Stimulated activated naive B cell treated with anti-CD40 and anti-IgM and Interleukin-4, amounts not matched to agents 10 μg/mL and 1 μg/mL and 100 μg/mL, for 72 hours (primary cell): ENCODE measurements around the gene CDC42BPG.
A peak's percentile ranks its signal among the peaks of the same experiment; 100 is the strongest.

Source experiments
- ATAC-seq, 2 donors: fragments of 150-1000 bp; cut with Tn5 transposase; replicated peaks; 2 replicates each; pipeline ENCODE4 v1.10.0; 2021; ENCODE audit warnings: moderate library complexity in 1 of 2
- DNase-seq: peaks from one replicate; pipeline ENCODE4 v3.0.0; 2021
- H3K27ac Mint-ChIP-seq: one replicate; pipeline ENCODE4 v1.8.0; 2022; ENCODE audit warnings: mild to moderate bottlenecking, mixed read lengths
- H3K27me3 Mint-ChIP-seq, 2 donors: one replicate each; pipeline ENCODE4 v1.8.0; 2022; ENCODE audit warnings: mixed read lengths in 2 of 2
- H3K36me3 Mint-ChIP-seq, 2 donors: one replicate each; pipeline ENCODE4 v1.8.0; 2022; ENCODE audit warnings: mixed read lengths in 2 of 2, mild to moderate bottlenecking in 1 of 2
- H3K4me1 Mint-ChIP-seq, 2 donors: one replicate each; pipeline ENCODE4 v1.8.0; 2022; ENCODE audit warnings: mixed read lengths in 2 of 2, mild to moderate bottlenecking in 1 of 2
- H3K4me3 Mint-ChIP-seq, 2 donors: one replicate each; pipeline ENCODE4 v1.8.0; 2022; ENCODE audit warnings: mild to moderate bottlenecking in 2 of 2, mixed read lengths in 2 of 2, moderate library complexity in 1 of 2
- H3K9me3 Mint-ChIP-seq, 2 donors: one replicate each; pipeline ENCODE4 v1.8.0; 2022; ENCODE audit warnings: mixed read lengths in 2 of 2, mild to moderate bottlenecking in 1 of 2

CDC42BPG gene

DNA sequence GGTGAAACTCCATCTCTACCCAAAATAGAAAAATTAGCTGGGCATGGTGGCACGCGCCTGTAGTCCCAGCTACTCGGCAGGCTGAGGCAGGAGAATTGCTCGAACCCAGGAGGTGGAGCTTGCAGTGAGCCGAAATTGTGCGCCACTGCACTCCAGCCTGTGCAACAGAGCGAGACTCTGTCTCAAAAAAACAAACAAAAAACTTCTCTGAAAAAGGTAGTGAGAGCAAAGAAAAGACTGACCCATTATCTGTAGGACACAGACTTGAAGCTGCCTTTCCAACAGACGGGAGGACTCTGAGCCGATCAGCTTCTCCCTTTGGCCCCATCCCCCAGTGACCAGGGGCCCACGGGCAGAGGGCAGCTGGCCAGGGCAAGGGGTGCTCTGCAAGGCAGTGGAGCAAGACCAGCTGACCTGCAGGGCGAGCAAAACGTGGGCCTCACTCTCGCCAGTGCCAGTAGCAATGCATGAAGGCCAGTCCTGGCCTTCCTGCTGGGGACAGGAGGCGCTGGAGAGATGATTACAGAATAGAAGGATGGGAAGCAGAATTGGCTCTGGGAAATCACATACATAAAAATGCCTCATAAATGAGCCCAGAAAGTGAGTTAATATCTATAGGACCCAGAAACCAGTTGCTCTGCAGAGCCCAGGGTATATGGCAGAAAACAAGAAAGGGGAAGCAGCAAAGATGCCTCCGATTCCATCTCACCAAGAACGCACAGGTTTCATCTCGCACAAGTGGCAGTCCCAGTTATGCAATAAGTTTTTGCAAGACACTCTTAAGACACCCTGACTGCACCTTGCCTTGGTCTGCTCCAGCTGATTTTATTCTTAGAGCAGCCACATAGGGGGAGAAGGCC is 31.1 kb upstream of the CDC42BPG start:
- H3K27ac Mint-ChIP-seq: peak overlapping the region; percentile 34
- peak overlapping the region; percentile 94 to 98 for H3K4me3 Mint-ChIP-seq
- peaks cover 68 to 91% of the 10 kb centered on the region in 2 donors for H3K4me1 Mint-ChIP-seq
- no peak for ATAC-seq
- no peak for DNase-seq
- no peaks in the 10 kb centered on the region for H3K9me3 Mint-ChIP-seq
- no peaks in the 10 kb centered on the region for H3K27me3 Mint-ChIP-seq
- peaks cover 47 to 65% of the 10 kb centered on the region in 2 donors for H3K36me3 Mint-ChIP-seq

DNA sequence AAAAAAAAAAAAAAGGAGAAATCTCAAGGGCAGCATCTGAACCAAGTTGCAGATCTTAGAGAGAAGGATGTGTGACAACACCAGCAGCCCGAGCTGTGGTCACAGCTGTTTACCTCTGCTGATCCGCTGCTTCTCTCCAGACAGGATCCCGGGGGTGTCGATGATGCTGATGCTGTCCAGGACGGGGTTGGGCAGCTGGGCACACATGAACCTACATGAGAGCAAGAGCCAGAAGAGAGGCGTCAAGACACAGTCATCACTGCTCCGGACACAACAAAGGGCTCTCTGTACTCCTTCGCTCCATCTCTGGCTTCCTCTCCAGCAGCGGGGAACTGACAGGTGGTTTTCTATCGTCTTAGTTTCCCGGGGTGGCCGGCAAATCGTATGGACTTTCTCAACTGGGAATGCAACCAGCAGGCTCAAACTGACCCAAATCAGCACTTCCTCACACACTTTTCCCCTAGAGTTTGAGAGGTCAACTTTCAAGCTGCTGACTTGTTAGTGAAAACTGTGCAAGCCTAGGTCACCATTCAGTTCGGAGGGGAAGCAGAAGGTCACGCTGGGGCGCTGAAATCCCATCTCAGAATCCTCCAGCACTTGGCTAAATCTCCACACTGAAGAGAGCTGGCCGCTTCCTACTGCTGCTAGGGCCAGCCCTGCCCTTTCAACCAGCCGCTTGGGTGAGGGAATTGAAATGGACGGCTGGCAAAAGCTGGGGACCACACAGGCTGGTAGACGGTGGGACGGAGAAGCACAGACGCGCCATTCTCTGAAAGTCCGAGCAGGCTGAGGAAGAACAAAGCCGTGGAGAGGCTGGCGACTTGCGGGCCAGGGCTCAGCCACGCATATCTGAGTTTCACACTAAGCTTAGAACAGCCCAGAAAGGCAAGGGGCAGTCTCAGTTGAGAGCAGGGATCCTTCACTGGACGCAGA is 30.1 kb upstream of the CDC42BPG start:
- Mint-ChIP-seq H3K27ac (peak overlapping the region; percentile 1), H3K4me3 (peak overlapping the region; percentile 94 to 98), H3K27me3 (no peaks in the 10 kb centered on the region), H3K9me3 (no peaks in the 10 kb centered on the region), H3K4me1 (peaks cover 66 to 91% of the 10 kb centered on the region in 2 donors), H3K36me3 (peaks cover 54 to 65% of the 10 kb centered on the region in 2 donors)
- DNase-seq (no peak), ATAC-seq (no peak)

DNA sequence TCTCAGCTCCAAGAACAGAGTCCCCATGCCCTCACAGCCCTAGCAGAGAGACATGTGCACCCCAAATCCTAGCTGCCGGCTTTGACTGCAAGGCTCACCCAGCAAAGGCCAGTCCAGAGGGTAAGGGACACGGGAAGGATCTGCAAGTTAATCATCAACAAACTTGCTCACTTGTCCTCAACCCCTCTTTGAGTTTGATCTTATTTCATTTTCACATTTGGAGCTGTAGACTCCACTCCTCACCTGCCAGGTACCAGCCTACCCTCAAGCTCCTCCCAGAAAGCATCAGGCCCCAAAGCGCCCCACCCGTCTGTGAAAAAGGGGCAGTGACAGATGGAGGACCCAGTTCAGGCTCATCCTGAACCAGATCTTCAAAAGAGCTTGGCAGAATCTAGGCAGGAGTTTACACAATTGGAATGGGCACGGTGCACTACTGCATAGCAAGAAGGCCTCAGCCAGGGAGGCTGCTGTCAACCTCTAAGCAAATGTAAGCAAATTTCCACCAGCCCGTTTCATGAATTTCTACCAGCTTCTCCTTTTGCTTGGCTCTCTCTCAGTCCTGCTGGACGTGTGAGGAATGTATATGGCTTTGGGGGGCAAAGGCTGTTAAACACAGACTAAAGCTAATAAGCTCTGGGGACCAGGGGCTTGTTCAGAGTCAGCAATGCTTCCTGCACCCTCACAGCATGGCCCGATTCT is 28.5 kb upstream of the CDC42BPG start:
- Mint-ChIP-seq H3K27me3 (no peaks in the 10 kb centered on the region), H3K4me1 (peaks cover 74 to 96% of the 10 kb centered on the region in 2 donors), H3K4me3 (peak overlapping the region; percentile 56 to 66), H3K9me3 (no peaks in the 10 kb centered on the region), H3K27ac (peak overlapping the region; percentile 44), H3K36me3 (peaks cover 63 to 74% of the 10 kb centered on the region in 2 donors)
- ATAC-seq (no peak), DNase-seq (no peak)

DNA sequence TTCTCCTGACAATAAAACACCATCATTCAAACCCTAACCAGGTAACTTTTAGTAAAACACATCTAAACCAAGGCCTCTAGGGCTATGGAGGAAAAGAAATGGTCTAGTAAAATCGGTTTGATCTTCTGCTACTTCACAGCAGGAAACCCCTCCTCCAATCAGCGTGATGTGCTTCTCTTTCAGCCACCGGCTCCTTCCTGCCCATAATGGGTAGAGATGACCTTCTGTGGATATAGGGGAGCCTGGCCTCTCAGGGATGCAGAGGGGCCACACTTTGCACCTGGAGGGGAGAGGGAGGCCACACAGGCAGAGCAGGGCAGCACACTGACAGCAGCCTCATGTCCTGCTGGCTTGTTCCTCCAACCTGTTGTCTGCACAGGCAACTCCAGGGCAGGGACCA is 27.0 kb upstream of the CDC42BPG start:
- H3K9me3 Mint-ChIP-seq: no peaks in the 10 kb centered on the region
- H3K4me1 Mint-ChIP-seq: peaks cover 74 to 93% of the 10 kb centered on the region in 2 donors
- H3K27me3 Mint-ChIP-seq: no peaks in the 10 kb centered on the region
- ATAC-seq: no peak
- H3K27ac Mint-ChIP-seq: peak overlapping the region; percentile 83
- H3K4me3 Mint-ChIP-seq: peak overlapping the region; percentile 75 to 76
- no peak for DNase-seq
- H3K36me3 Mint-ChIP-seq: peaks cover 59 to 69% of the 10 kb centered on the region in 2 donors

DNA sequence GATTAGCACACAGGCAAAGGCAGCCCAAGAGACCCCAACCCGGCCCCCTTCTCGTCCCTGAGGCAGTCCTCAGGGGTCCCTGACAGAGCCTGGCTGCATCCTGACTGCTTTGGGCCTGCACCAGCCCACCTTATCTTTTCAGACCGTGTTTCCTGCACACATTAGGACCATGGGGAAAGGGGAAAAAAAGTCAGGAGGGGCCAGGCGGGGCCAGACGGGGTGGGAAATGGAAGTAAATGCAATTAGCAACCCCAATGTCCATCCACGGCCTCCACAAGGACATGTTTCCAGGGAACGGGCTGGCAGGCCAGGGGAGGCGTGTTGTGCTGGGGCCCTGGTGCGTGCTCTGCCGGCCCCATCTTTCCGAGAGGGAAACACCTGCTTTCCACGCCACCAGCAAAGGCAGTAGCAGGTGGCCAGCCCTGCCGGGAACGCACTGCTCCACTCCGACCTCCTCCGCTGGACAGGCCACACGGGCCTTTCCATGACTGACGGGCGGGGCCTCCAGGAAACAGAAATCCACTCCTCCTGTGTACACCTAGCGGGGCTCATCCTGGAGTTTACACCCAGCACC is 26.5 kb upstream of the CDC42BPG start:
- Mint-ChIP-seq H3K4me1 (peaks cover 74 to 93% of the 10 kb centered on the region in 2 donors), H3K36me3 (peaks cover 61 to 69% of the 10 kb centered on the region in 2 donors), H3K27me3 (no peaks in the 10 kb centered on the region), H3K9me3 (peaks cover 0 to 2% of the 10 kb centered on the region in 2 donors), H3K4me3 (peak overlapping the region; percentile 75 to 76), H3K27ac (peak overlapping the region; percentile 83)
- no peak for ATAC-seq
- no peak for DNase-seq

DNA sequence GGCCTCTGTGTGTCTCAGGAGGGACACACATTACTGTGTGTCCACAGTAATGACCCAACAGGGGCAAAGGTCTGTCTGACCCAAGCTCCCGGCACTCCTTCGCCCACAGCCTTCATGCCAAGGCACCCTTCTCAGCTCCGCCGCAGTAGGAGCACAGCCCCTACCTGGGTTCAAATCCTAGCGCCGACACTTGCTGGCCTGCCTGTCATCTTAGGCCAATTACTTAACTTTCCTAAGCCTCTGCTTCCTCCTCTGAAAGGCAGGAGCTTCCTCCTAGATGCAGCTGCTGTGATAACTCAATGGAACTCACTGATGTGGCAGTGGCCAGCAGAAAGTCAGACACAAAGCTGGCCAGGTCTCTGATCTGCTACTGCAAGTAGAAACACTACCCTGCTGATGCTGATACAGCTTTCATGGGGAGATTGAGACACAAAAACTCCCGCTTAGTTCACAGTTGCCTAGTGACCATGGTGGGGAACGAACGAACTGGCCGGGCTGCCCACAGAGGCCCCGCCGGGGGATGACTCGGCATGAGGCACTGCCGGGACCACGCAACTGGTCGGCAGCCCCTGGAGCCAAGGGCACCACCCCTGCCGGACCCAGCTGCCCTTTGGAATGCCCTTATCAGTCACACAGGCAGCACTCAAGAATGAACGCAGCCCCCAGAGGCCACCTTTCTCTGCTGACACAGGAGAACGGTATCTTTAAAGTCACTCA is 25.9 kb upstream of the CDC42BPG start:
- Mint-ChIP-seq H3K27ac (peak overlapping the region; percentile 89), H3K27me3 (no peaks in the 10 kb centered on the region), H3K9me3 (peaks cover 0 to 2% of the 10 kb centered on the region in 2 donors), H3K4me1 (peaks cover 75 to 93% of the 10 kb centered on the region in 2 donors), H3K4me3 (peak overlapping the region; percentile 75 to 76), H3K36me3 (peaks cover 58 to 65% of the 10 kb centered on the region in 2 donors)
- DNase-seq (no peak), ATAC-seq (no peak)

DNA sequence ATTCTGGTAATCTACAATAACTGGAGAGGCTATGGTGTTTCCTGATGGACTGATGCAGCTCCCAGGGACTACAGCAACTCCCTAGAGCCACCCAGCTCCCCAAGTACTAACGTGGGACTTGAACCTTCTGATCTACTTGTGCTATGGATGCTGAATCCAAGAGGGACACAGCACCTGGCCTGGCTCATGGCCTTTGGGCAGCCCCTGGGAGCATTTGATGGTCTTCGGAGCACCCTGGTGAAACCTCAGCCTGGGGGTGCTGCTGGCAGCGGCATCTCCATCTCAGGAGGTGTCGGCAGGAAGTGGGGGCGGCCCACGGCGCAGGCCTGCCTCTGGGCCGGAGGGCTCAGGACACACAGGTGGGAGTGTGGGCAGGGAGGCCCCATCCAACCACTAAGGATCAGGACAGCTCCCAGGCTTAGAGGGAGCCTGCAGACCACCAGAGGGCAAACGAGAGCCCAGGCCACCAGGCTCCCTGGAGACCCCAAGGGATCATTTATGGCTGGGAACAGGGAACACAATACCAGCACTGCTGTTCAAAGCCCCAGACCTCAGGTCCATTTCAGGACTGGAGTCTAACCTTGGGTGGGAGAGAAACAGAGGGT is 25.2 kb upstream of the CDC42BPG start:
- peak overlapping the region; percentile 57 to 75 for H3K4me3 Mint-ChIP-seq
- peaks cover 0 to 2% of the 10 kb centered on the region in 2 donors for H3K9me3 Mint-ChIP-seq
- peaks cover 53 to 61% of the 10 kb centered on the region in 2 donors for H3K36me3 Mint-ChIP-seq
- no peak for ATAC-seq
- peak overlapping the region; percentile 89 for H3K27ac Mint-ChIP-seq
- no peaks in the 10 kb centered on the region for H3K27me3 Mint-ChIP-seq
- peaks cover 74 to 93% of the 10 kb centered on the region in 2 donors for H3K4me1 Mint-ChIP-seq
- DNase-seq: no peak

DNA sequence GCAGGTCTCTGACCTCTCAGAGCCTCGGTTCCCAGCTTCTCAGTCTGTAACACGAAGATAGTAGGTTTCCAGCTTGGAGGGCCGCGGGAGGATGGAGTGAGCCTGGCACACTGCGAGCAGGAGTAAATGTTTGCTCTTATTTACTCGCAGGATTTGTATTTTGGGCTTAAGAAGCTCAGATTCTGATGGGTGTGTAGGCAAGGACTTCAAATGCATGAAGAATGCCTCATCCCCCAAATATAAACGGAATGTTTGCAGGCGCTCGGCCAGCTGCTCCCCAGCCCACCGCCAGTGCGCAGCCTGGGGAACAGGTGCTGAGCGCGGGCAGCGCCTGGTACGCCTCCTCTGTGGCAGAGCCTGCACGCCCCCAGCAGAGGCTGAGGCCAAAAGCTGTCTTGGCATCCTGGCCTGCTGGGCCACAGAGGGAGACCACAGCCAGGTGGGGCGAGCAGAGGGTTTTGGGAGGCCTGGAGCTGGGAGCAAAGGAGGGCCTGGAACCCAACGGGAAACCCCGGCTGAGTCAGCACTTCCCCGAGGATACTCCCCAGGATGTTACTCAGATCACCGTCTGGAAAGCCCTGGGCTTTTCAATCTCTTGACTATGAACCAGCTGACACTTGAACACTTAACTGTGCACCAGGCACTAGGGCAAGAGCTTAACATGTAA is 24.6 kb upstream of the CDC42BPG start:
- no peak for ATAC-seq
- no peak for DNase-seq
- H3K36me3 Mint-ChIP-seq: peaks cover 49 to 55% of the 10 kb centered on the region in 2 donors
- no peaks in the 10 kb centered on the region for H3K27me3 Mint-ChIP-seq
- peaks cover 0 to 2% of the 10 kb centered on the region in 2 donors for H3K9me3 Mint-ChIP-seq
- H3K27ac Mint-ChIP-seq: peak overlapping the region; percentile 80
- peak overlapping the region; percentile 49 to 75 for H3K4me3 Mint-ChIP-seq
- peaks cover 74 to 93% of the 10 kb centered on the region in 2 donors for H3K4me1 Mint-ChIP-seq

DNA sequence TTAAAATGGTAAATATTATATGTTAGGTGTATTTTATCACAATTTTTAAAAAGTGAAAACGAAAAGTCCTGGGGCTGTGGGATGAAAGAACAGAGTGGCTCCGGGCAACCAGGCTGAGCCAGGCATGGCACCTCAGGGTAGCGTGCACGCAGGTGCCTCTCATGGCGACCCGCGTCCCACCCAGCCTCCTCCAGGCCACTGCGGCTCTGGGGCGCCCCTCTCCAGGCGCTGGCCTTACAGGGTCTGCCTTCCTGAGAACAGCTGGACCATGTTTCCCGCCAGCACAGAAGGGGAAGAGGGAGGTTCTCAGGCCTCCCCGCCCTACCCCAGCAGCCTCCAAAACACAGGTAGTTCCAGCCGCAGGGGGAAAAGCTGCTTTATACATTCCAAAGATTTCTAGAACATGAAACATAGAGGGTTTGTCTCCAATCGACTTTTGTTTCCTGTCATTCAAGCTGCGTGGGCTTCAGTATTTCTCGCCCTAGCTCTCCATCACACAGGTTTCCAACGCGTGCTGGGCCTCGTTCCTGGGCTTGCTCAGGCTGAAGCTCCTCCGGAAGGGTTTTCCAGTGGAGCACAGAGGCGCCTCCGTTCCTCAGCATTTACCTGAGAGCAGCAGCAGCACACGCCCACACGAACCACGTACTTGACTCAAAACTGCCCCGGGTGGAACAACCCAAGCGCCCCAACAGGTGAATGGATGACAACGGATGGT is 23.5 kb upstream of the CDC42BPG start:
- DNase-seq (no peak), ATAC-seq (no peak)
- H3K27me3 Mint-ChIP-seq: no peaks in the 10 kb centered on the region
- peak overlapping the region; percentile 59 to 61 for H3K4me3 Mint-ChIP-seq
- H3K36me3 Mint-ChIP-seq: peaks cover 50 to 51% of the 10 kb centered on the region in 2 donors
- H3K9me3 Mint-ChIP-seq: peaks cover 0 to 2% of the 10 kb centered on the region in 2 donors
- H3K27ac Mint-ChIP-seq: peak overlapping the region; percentile 77
- H3K4me1 Mint-ChIP-seq: peaks cover 74 to 97% of the 10 kb centered on the region in 2 donors

DNA sequence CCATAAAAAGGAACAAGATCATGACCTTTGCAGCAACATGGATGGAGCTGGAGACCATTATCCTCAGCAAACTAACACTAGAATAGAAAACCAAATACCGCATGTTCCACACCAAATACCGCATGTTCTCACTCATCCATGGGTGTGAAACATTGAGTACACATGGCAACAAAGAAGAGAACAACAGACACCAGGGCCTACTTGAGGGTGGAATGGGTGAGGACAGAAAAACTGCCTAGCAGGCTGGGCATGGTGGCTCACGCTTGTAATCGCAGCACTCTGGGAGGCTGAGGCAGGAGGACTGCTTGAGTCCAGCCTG is 21.7 kb upstream of the CDC42BPG start:
- Mint-ChIP-seq H3K4me3 (peak overlapping the region; percentile 68 to 76), H3K27me3 (no peaks in the 10 kb centered on the region), H3K36me3 (peaks cover 39 to 42% of the 10 kb centered on the region in 2 donors), H3K4me1 (peaks cover 69 to 97% of the 10 kb centered on the region in 2 donors), H3K27ac (peak overlapping the region; percentile 96), H3K9me3 (peaks cover 0 to 2% of the 10 kb centered on the region in 2 donors)
- ATAC-seq: peak; percentile 15 to 26
- DNase-seq: no peak

DNA sequence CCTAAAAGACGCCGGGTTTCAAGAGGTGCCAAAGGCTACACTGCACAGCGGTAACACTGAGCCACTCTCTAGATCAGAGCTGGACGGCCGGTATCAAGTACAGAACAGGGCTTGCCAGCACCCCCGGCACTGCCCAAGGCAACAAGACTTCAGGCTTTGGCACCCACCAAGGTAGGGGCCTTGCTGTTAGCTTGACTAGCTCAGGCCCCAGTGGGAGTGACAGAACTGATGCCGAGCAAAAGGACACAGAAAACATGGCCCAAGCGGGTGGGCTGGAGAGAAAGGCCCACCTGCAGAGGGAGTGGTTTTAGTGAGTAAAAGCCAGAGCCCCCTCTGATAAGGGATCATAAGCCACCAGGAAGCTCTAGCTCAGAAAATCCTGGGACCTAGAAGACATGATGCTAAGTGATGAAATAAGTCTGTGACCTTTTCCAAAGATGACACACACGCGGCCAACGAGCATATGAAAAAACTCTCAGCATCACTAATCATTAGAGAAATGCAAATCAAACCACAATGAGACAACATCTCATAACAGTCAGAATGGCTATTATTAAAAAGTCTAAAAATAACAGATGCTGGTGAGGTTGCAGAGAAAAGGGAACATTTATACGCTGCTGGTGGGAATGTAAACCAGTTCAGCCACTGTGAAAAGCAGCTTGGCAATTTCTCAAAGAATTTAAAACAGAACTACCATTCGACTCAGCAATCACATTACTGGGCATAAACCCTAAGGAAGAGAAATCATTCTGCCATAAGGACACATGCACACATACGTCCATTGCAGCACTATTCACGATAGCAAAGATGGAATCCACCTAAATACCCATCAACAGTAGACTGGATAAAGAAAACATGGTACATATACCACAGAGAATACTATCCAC is 21.1 kb upstream of the CDC42BPG start:
- no peaks in the 10 kb centered on the region for H3K27me3 Mint-ChIP-seq
- H3K9me3 Mint-ChIP-seq: peaks cover 0 to 2% of the 10 kb centered on the region in 2 donors
- ATAC-seq (peak; percentile 71 to 78), DNase-seq (peak; percentile 63)
- peak overlapping the region; percentile 68 to 76 for H3K4me3 Mint-ChIP-seq
- peaks cover 67 to 94% of the 10 kb centered on the region in 2 donors for H3K4me1 Mint-ChIP-seq
- peaks cover 36 to 41% of the 10 kb centered on the region in 2 donors for H3K36me3 Mint-ChIP-seq
- H3K27ac Mint-ChIP-seq: peak overlapping the region; percentile 96
